Muscle layer of duodenum (tissue), 2 donors: ENCODE measurements around the gene PRKD1.

Experiments used
- H3K27ac ChIP-seq: one replicate; pipeline ENCODE4 v1.7.0; 2013; ENCODE audit warnings: mild to moderate bottlenecking, low read length
- H3K27me3 ChIP-seq: one replicate; pipeline ENCODE4 v1.7.0; 2013; ENCODE audit warnings: low read depth, mild to moderate bottlenecking, control low read depth, low read length
- H3K36me3 ChIP-seq, 2 donors: one replicate each; pipeline ENCODE4 v1.7.0; 2013; ENCODE audit warnings: low read length in 2 of 2, control low read depth in 1 of 2, mild to moderate bottlenecking in 1 of 2; ENCODE audit not compliant: insufficient read depth in 2 of 2, control insufficient read depth in 1 of 2
- H3K4me1 ChIP-seq, 2 donors: one replicate each; pipeline ENCODE4 v1.7.0; 2013; ENCODE audit warnings: low read length in 2 of 2, mild to moderate bottlenecking in 2 of 2, control low read depth in 1 of 2, moderate library complexity in 1 of 2; ENCODE audit not compliant: insufficient read depth in 2 of 2, control insufficient read depth in 1 of 2
- H3K4me3 ChIP-seq, 2 donors: one replicate each; pipeline ENCODE4 v1.7.0; 2013; ENCODE audit warnings: low read length in 2 of 2, low read depth in 1 of 2, mild to moderate bottlenecking in 1 of 2
- H3K9me3 ChIP-seq, 2 donors: one replicate each; pipeline ENCODE4 v1.7.0; 2013; ENCODE audit warnings: low read length in 2 of 2, control low read depth in 1 of 2, mild to moderate bottlenecking in 1 of 2; ENCODE audit not compliant: control insufficient read depth in 1 of 2
- donor health status: healthy.

The PRKD1 gene

GRCh38 chr14:29926228-29926627 lies 1.4 kb downstream of the PRKD1 start:
- Histone ChIP-seq H3K36me3 (no peaks in the 10 kb centered on the region), H3K27ac (no peak overlapping the region), H3K9me3 (no peaks in the 10 kb centered on the region), H3K27me3 (peaks cover 5% of the 10 kb centered on the region), H3K4me1 (peaks cover 9 to 13% of the 10 kb centered on the region in 2 donors), H3K4me3 (peak overlapping the region; percentile 84 to 87)

GRCh38 chr14:29925736-29926135 lies 1.9 kb downstream of the PRKD1 start:
- H3K4me1 ChIP-seq, result peaks cover 9 to 13% of the 10 kb centered on the region in 2 donors
- peaks cover 5% of the 10 kb centered on the region for H3K27me3 ChIP-seq
- H3K4me3 ChIP-seq, result peak overlapping the region; percentile 84 to 87
- H3K9me3 ChIP-seq, result no peaks in the 10 kb centered on the region
- H3K36me3 ChIP-seq, result no peaks in the 10 kb centered on the region
- no peak overlapping the region for H3K27ac ChIP-seq

- Histone ChIP-seq H3K4me1 (peaks cover 9 to 13% of the 10 kb centered on the region in 2 donors), H3K4me3 (peak overlapping the region in 1 of 2 donors; percentile 87), H3K9me3 (no peaks in the 10 kb centered on the region), H3K36me3 (no peaks in the 10 kb centered on the region), H3K27ac (no peak overlapping the region), H3K27me3 (peaks cover 5% of the 10 kb centered on the region)
Measured at GRCh38 chr14:29925101-29925722, 2.4 kb downstream of the PRKD1 start.

GRCh38 chr14:29919845-29920244 lies 7.8 kb downstream of the PRKD1 start:
- Histone ChIP-seq H3K27ac (no peak overlapping the region), H3K36me3 (no peaks in the 10 kb centered on the region), H3K4me3 (no peak overlapping the region), H3K4me1 (no peaks in the 10 kb centered on the region), H3K9me3 (no peaks in the 10 kb centered on the region), H3K27me3 (no peaks in the 10 kb centered on the region)

- no peaks in the 10 kb centered on the region for H3K36me3 ChIP-seq
- no peaks in the 10 kb centered on the region for H3K27me3 ChIP-seq
- H3K27ac ChIP-seq, result no peak overlapping the region
- H3K4me1 ChIP-seq, result no peaks in the 10 kb centered on the region
- no peak overlapping the region for H3K4me3 ChIP-seq
- H3K9me3 ChIP-seq, result no peaks in the 10 kb centered on the region
Measured at GRCh38 chr14:29918981-29919380, 8.7 kb downstream of the PRKD1 start.

- Histone ChIP-seq H3K27ac (no peak overlapping the region), H3K9me3 (peaks cover 0 to 2% of the 10 kb centered on the region in 2 donors), H3K36me3 (no peaks in the 10 kb centered on the region), H3K4me3 (no peak overlapping the region), H3K27me3 (no peaks in the 10 kb centered on the region), H3K4me1 (no peaks in the 10 kb centered on the region)
Measured at GRCh38 chr14:29913566-29913965, 14.1 kb downstream of the PRKD1 start.

GRCh38 chr14:29911810-29912209 lies 15.8 kb downstream of the PRKD1 start:
- no peaks in the 10 kb centered on the region for H3K27me3 ChIP-seq
- no peak overlapping the region for H3K4me3 ChIP-seq
- no peaks in the 10 kb centered on the region for H3K4me1 ChIP-seq
- peaks cover 0 to 2% of the 10 kb centered on the region in 2 donors for H3K9me3 ChIP-seq
- no peak overlapping the region for H3K27ac ChIP-seq
- H3K36me3 ChIP-seq, result no peaks in the 10 kb centered on the region

- Histone ChIP-seq H3K27ac (no peak overlapping the region), H3K9me3 (peaks cover 0 to 2% of the 10 kb centered on the region in 2 donors), H3K4me3 (no peak overlapping the region), H3K27me3 (no peaks in the 10 kb centered on the region), H3K4me1 (peaks cover 0 to 3% of the 10 kb centered on the region in 2 donors), H3K36me3 (no peaks in the 10 kb centered on the region)
Measured at GRCh38 chr14:29908652-29909577, 18.7 kb downstream of the PRKD1 start.

- Histone ChIP-seq H3K36me3 (no peaks in the 10 kb centered on the region), H3K9me3 (peaks cover 0 to 2% of the 10 kb centered on the region in 2 donors), H3K27me3 (no peaks in the 10 kb centered on the region), H3K4me1 (peaks cover 0 to 3% of the 10 kb centered on the region in 2 donors), H3K27ac (no peak overlapping the region), H3K4me3 (no peak overlapping the region)
Measured at GRCh38 chr14:29906256-29906870, 21.3 kb downstream of the PRKD1 start.

GRCh38 chr14:29905543-29905942 lies 22.1 kb downstream of the PRKD1 start:
- no peak overlapping the region for H3K4me3 ChIP-seq
- no peak overlapping the region for H3K27ac ChIP-seq
- peaks cover 0 to 3% of the 10 kb centered on the region in 2 donors for H3K4me1 ChIP-seq
- H3K9me3 ChIP-seq, result peaks cover 0 to 2% of the 10 kb centered on the region in 2 donors
- H3K27me3 ChIP-seq, result no peaks in the 10 kb centered on the region
- no peaks in the 10 kb centered on the region for H3K36me3 ChIP-seq

- H3K27me3 ChIP-seq, result no peaks in the 10 kb centered on the region
- no peaks in the 10 kb centered on the region for H3K36me3 ChIP-seq
- peaks cover 0 to 4% of the 10 kb centered on the region in 2 donors for H3K4me1 ChIP-seq
- no peak overlapping the region for H3K27ac ChIP-seq
- no peaks in the 10 kb centered on the region for H3K9me3 ChIP-seq
- H3K4me3 ChIP-seq, result no peak overlapping the region
Measured at GRCh38 chr14:29900609-29901350, 26.9 kb downstream of the PRKD1 start.
